ENCODE data around the gene ADRM1.

DNA sequence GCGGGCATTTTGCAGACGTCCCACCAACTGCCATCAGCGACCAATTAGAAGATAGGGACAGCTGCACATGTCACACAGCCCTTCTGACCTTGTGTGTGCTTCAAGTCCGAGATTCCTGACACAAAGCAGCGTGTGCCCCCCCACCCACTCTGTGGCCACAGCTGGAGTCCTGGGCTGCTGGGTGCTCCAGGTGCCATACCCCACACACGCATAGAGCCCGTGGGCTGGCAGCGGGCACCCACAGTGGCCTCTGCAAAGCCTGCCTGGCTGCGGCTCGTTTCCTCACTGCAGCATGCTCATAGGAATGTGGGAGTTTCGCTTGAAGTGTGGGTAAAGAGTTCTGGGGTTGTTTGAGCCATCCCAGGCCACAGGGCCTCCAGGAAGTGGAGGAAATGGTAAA lies 2.5 kb upstream of the ADRM1 start:
- TF ChIP-seq CTCF (IDR thresholded peaks at IDR 0.05; ENCODE audit: insufficient read depth, low read depth, low read length) (no peak), EZH2 (IDR thresholded peaks at IDR 0.05; ENCODE audit: insufficient read depth, low read length) (no peak)

Measured in astrocyte (in vitro differentiated cells and primary cell).